Measurements from ENCODE around the gene NTMT2.
A peak's percentile ranks its signal among the peaks of the same experiment; 100 is the strongest.

The NTMT2 gene

DNA sequence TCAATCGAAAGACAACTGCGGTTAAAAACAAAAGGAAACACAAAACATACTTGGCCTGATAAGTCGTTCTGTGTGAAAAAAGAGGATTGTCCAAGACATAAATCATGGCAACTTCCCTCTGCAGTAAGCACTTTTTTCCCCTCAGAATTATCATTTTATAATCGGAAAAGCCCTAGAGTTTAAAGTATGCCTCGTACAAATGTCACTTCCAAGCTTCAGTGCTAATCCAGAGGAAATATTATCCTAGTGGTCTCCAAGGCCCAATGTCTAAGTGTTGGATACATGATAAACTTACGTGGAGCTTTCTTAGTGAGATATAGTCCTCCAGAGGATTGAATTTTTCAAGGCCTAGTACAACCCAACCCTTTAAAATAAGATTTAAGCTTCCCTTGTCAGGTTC is 11.2 kb upstream of the NTMT2 start:
- no peaks in the 10 kb centered on the region for H3K27me3 Mint-ChIP-seq (ENCODE audit: low read depth)
- H3K27ac Mint-ChIP-seq, result peak overlapping the region; percentile 64 to 86 (median 79)
- H3K4me3 Mint-ChIP-seq, result no peak overlapping the region
- no peaks in the 10 kb centered on the region for H3K9me3 Mint-ChIP-seq
- TF ChIP-seq, protein P1, sequence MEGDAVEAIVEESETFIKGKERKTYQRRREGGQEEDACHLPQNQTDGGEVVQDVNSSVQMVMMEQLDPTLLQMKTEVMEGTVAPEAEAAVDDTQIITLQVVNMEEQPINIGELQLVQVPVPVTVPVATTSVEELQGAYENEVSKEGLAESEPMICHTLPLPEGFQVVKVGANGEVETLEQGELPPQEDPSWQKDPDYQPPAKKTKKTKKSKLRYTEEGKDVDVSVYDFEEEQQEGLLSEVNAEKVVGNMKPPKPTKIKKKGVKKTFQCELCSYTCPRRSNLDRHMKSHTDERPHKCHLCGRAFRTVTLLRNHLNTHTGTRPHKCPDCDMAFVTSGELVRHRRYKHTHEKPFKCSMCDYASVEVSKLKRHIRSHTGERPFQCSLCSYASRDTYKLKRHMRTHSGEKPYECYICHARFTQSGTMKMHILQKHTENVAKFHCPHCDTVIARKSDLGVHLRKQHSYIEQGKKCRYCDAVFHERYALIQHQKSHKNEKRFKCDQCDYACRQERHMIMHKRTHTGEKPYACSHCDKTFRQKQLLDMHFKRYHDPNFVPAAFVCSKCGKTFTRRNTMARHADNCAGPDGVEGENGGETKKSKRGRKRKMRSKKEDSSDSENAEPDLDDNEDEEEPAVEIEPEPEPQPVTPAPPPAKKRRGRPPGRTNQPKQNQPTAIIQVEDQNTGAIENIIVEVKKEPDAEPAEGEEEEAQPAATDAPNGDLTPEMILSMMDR (IDR thresholded peaks at IDR 0.05; ENCODE audit: unreplicated experiment in 3 of 3), result no peak
- H3K4me1 Mint-ChIP-seq, result peaks cover 65% of the 10 kb centered on the region
- no peaks in the 10 kb centered on the region for H3K36me3 Mint-ChIP-seq (ENCODE audit: low read depth)

GRCh38 chr1:170140371-170140770 is 5.4 kb upstream of the NTMT2 start:
- H3K9me3 Mint-ChIP-seq, result peaks cover 3% of the 10 kb centered on the region
- no peaks in the 10 kb centered on the region for H3K27me3 Mint-ChIP-seq (ENCODE audit: low read depth)
- TF ChIP-seq, protein P1 (IDR thresholded peaks at IDR 0.05; ENCODE audit: unreplicated experiment in 3 of 3), result no peak
- H3K27ac Mint-ChIP-seq, result no peak overlapping the region
- no peaks in the 10 kb centered on the region for H3K36me3 Mint-ChIP-seq (ENCODE audit: low read depth)
- H3K4me1 Mint-ChIP-seq, result peaks cover 37% of the 10 kb centered on the region
- no peak overlapping the region for H3K4me3 Mint-ChIP-seq

GRCh38 chr1:170145061-170145460 is 698 bp upstream of the NTMT2 start:
- H3K4me1 Mint-ChIP-seq, result peaks cover 32% of the 10 kb centered on the region
- peaks cover 3% of the 10 kb centered on the region for H3K9me3 Mint-ChIP-seq
- H3K27ac Mint-ChIP-seq, result no peak overlapping the region
- no peak overlapping the region for H3K4me3 Mint-ChIP-seq
- no peaks in the 10 kb centered on the region for H3K36me3 Mint-ChIP-seq (ENCODE audit: low read depth)
- TF ChIP-seq, protein P1 (IDR thresholded peaks at IDR 0.05; ENCODE audit: unreplicated experiment in 3 of 3), result no peak
- no peaks in the 10 kb centered on the region for H3K27me3 Mint-ChIP-seq (ENCODE audit: low read depth)

- H3K4me1 Mint-ChIP-seq, result peaks cover 32% of the 10 kb centered on the region
- H3K4me3 Mint-ChIP-seq, result peak overlapping the region in 1 of 3 experiments; percentile 43
- TF ChIP-seq, protein P1 (IDR thresholded peaks at IDR 0.05; ENCODE audit: unreplicated experiment in 3 of 3), result no peak
- H3K36me3 Mint-ChIP-seq (ENCODE audit: low read depth), result no peaks in the 10 kb centered on the region
- H3K27ac Mint-ChIP-seq, result peak overlapping the region in 2 of 3 experiments; percentile 48 to 50
- H3K27me3 Mint-ChIP-seq (ENCODE audit: low read depth), result no peaks in the 10 kb centered on the region
- H3K9me3 Mint-ChIP-seq, result peaks cover 3% of the 10 kb centered on the region
These were observed 1.0 kb downstream of the NTMT2 start for GRCh38 chr1:170146720-170147263.

DNA sequence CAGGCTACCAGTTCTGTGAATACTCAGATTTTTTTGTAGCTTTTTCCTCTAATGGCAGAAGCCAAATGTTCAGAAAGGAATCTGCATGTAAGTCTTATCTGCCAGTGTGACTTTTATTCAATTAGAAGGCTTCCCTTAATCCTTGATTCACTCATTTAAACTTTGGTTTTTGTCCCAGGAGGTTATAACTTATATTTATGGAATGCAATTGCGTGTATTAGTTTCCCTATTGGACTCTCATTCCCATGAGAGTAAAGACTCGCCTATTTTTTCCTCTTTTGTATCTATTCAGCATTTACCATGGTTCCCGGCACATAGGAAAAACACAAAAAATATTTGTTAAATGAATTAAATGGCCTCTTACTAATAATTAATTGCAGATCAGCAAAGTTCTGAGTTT is 3.5 kb downstream of the NTMT2 start:
- no peaks in the 10 kb centered on the region for H3K27me3 Mint-ChIP-seq (ENCODE audit: low read depth)
- no peak overlapping the region for H3K27ac Mint-ChIP-seq
- TF ChIP-seq, protein P1 (IDR thresholded peaks at IDR 0.05; ENCODE audit: unreplicated experiment in 3 of 3), result no peak

DNA sequence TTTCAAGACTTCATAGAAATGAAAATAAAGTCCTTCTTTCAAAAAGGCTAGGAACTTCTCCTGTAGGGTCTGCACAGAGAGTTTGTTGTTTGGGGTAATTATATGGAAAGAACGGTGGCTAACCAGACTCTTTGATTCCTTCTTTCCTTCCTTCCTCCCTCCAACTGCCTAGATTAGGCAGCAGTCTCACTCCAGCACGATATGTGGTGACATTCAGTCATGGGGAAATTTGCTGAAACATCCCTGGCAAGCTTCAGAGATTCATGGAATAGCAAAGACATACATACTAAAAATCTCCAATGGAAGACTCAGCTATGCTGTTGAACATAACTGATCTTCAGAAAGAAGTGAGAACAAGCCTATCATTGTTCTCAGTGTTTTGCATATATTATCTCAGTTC is 4.3 kb downstream of the NTMT2 start:
- H3K36me3 Mint-ChIP-seq (ENCODE audit: low read depth), result no peaks in the 10 kb centered on the region

More for the DNA sequence above, 3.5 kb downstream of the NTMT2 start:
- H3K4me1 Mint-ChIP-seq, result peaks cover 32% of the 10 kb centered on the region
- no peak overlapping the region for H3K4me3 Mint-ChIP-seq
- H3K9me3 Mint-ChIP-seq, result peaks cover 7% of the 10 kb centered on the region
- no peaks in the 10 kb centered on the region for H3K36me3 Mint-ChIP-seq (ENCODE audit: low read depth)

More for the DNA sequence above, 4.3 kb downstream of the NTMT2 start:
- no peak overlapping the region for H3K4me3 Mint-ChIP-seq
- H3K4me1 Mint-ChIP-seq, result peaks cover 30% of the 10 kb centered on the region
- TF ChIP-seq, protein P1 (IDR thresholded peaks at IDR 0.05; ENCODE audit: unreplicated experiment in 3 of 3), result no peak
- H3K27ac Mint-ChIP-seq, result no peak overlapping the region
- peaks cover 7% of the 10 kb centered on the region for H3K9me3 Mint-ChIP-seq
- H3K27me3 Mint-ChIP-seq (ENCODE audit: low read depth), result no peaks in the 10 kb centered on the region

Data from nephron (organoid).